Glomerular endothelial cell (primary cell): ENCODE measurements around the gene MRTFA. TPM values are rescaled to one million over a fixed set of nuclear protein-coding genes. Genes with fewer than 3 reads are reported as not detected.
A peak's percentile ranks its signal among the peaks of the same experiment; 100 is the strongest.
"Not testable (repeated sequence)": the region's sequence is repeated elsewhere in the genome, so short reads cannot be mapped to it uniquely, and the experiment has no call there.

Experiments used
- DNase-seq: peaks from one replicate; pipeline ENCODE4 v3.0.0-alpha.2; 2011; ENCODE audit warnings: low read depth, low spot score; ENCODE audit errors: extremely low read depth
- total RNA-seq: library from RNA; depleted of rRNA; stranded (reverse); fragments of >200 nt; gene quantifications from 2 replicates; pipeline ENCODE4 v1.2.3, GENCODE V29; 2015

MRTFA gene
- total RNA-seq, 1 donor from 2014 or later = 91.6 TPM

DNA sequence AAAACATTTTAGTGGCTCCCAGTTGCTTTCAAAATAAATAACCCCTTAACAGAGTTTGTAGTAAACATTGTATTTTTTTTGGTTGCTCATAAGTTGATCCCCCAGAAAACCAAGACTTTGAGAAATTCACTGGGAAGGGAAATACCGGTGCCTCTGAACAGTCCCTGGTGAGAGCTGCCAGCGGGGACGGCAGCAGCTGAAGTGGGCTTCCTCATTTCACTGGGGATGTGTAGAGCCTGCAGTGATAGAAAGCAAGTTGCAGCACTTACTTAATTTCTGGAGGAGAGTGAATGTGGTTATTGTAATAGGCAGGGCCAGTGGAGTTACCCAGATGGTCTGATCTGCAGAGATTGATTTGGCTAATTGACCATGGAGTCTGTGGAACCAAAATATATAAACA, 24.2 kb upstream of the MRTFA start:
- no peak for DNase-seq

DNA sequence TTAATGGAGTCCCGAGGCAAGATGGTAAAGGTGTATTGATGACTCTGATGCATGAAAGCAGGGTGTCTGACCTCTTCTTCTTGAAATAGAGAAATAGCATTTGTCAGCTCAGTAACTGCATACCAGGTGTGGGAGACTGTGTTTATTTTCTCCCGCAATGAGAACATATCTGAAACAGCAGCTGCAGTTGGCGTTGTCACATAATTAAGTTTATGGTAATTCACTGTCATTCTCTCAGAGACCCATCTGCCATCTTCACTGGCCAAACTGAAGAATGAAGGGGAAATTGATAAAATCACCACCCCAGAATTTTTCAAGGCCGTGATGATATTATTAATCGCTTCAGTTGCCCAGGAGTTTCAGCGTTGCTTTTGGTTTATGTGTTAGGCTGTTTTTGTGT, 22.6 kb upstream of the MRTFA start:
- DNase-seq = no peak

DNA sequence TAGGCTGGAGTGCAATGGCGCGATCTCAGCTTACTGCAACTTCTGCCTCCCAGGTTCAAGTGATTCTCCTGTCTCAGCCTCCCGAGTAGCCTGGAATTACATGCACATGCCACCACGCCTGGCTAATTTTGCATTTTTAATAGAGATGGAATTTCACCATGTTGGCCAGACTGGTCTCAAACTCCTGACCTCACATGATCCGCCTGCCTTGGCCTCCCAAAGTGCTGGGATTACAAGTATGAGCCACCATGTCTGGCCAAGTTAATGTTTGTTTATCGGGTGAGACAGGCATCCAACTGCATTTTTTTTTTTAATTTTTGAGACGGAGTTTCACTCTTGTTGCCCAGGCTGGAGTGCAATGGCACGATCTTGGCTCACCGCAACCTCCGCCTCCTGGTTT, 20.1 kb upstream of the MRTFA start:
- DNase-seq = not testable (repeated sequence)

DNA sequence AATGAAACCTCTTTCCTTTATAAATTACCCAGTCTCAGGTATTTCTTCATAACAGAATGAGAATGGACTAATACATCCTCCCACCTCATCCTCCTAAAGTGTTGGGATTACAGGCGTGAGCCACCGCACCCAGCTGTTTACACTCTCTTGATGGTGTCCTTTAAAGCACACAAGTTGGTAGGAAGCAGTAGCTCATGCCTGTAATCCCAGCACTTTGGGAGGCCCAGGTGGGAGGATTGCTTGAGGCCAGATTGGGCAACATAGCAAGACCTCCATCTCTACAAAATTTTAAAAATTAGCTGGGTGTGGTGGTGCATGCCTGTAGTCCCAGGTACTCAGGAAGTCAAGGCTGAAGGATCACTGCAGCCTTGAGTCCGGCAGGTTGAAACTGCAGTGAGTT, 19.4 kb upstream of the MRTFA start:
- not testable (repeated sequence) for DNase-seq

DNA sequence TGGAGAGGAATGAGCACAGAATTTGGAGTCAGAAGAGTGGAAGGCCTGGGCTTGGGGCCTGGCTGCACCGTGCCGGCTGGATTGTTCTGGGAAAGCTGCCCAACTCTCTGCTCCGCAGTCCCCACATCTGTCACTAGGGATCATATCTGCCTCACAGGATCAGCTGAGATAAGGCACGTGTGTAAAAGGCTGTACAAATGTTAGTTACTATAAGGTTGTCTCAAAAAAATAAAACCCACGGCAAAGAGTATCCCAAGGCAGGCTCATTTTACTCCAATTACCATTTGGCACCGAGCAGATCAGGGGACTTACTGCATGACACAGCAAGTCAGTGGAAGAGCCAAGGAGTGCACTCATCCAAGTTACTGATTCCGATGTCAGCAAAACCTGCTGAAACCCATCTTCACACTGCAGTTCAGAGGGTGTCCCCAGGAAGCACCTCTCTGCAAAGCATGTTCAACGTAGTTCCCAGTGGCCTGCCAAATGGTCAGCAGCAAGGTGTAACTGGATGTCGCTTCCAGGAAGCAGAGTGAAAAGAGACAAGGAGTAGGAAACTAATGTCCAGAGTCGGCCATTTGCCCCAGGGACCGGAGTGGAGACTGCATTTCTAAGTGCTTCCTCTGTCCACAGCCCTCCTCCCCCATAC, 18.1 kb upstream of the MRTFA start:
- DNase-seq = no peak

DNA sequence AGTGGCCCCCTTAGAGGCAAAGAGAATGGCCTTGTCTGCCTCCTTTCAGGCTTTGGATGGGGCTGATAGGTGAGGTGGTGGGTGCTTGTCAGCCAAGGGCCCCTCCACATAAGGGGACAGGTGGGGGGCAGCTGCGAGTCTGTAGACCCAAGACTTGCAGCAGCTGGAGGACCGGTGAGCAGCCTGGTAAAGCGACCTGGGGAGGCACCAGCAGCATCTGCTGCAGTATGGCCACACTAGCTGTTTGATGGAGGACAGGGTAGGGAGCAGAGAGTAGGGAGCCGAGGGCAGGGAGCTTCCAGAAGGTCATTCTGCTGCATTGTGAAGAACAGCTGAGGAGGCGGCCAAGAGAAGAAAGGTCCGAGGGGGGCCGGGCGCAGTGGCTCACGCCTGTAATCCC, 16.8 kb upstream of the MRTFA start:
- no peak for DNase-seq

DNA sequence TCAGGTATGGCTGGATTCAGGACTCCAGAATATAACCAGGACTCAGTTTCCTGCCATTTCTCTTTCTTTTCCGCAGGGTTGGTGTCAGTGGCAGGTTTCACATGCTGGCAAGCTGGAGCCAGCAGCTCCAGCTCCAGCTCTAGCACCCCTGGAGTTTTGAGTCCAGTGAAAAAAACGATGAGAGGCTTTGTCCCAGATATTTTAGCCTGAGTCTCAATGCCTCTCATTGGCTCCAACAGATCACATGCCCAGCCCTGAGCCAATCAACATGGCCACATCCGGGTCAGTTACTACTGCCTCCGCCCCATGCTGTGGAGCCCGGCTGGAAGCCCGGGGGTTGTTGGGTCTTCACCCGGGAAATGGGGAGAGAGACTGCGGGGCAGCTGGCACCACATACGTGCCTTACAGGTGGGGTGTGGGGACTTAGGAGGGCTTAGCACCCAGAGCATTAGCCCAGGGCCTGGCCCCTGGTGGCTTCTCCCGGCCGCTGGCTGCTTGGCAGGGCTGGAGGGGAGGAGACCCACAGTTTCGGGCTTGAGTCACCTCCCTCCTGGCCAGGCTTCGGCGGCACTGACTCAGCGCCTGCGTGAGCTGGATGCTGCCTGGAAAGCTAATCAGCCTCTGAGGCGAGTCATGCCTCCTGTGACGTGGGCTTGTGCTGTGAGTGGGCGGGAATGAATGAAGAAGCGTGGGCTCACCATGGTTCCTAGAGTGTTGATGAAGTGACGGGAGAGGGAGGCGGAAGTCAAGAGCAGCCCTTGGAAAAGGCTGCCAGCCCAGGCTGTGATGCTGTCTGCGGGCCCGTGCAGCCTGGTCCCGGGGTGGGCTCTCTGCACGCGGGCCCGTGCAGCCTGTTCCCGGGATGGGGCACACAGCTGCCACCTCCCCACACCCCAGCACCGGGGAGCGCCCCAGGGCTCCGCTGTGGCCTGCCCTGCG, 15.3 kb upstream of the MRTFA start:
- peak; percentile 91 for DNase-seq

DNA sequence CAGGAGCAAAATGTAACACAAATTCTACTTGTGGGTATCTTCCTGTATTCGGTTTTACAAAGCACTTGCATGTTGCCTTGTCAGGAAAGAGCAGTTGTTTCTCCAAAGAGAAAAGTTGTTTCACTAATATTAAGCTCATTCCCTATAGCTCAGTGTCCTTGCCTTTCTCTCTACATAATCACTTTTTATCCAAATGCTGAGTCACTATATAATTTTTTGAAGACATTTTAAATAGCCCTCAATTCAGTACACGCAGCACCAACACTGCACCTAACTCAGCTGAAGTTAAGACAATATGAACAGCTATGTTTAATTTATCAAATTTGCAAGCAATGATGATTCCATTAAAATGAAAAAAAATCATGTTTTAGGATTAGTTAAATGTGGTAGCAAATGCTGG, 14.5 kb upstream of the MRTFA start:
- DNase-seq = no peak

DNA sequence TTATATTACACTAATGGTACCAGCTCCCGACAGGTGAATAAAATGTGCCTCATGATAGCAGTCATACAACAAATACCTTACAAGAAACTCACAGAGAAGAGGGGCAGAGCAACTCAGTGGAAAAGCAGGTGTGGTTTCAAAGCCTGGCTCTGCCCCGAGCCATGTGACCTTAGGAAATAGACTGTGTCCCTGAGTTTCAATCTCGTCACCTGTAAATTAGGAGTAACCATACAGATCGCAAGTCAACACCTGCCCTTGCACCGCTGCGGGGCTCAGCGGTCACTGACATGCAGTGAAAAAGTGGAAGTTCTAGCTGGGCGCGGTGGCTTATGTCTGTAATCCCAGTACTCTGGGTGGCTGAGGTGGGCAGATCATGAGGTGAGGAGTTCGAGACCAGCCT, 11.9 kb upstream of the MRTFA start:
- DNase-seq = no peak

DNA sequence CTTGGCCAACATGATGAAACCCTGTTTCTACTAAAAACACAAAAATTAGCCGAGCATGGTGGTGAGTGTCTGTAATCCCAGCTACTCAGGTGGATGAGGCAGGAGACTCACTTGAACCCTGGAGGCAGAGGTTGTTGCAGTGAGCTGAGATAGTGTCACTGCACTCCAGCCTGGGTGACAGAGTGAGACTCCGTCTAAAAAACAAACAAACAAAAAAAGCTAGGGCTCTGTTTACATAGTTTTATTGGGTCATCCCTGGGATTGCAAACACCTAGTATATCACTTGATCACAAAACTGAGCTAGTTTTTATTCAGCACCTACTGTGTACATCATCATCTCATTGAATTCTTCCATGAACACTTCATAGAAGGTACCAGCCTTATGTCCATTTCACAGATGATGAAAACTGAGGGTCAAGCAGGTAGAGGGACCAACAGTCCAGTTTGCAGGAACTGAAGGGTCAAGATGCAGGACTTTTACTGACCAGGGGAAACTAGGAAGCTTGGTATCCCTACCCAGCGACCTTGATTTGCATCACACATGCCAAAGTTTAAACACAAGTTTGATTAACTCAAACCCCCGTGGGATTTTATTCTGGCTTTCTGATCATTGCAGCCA, 9.2 kb upstream of the MRTFA start:
- DNase-seq = no peak

DNA sequence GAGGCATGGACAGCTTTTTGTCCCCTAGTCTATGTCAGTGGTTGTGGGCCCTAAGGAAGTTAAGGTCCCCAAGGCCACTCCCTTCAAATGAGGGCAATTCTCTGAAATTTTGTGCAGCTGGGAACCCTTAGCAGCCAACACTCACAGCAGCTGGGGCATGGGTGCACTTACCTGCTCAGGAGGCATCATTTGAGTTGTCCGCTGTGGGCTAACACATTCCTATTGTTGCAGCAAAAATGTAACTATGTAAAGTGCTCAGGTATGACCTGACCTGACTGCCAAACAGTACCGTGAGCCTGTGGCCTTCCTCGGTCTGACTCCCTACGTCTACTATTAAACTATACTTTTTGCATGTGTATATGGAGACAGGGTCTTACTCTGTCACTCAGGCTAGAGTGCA, 5.8 kb upstream of the MRTFA start:
- no peak for DNase-seq

DNA sequence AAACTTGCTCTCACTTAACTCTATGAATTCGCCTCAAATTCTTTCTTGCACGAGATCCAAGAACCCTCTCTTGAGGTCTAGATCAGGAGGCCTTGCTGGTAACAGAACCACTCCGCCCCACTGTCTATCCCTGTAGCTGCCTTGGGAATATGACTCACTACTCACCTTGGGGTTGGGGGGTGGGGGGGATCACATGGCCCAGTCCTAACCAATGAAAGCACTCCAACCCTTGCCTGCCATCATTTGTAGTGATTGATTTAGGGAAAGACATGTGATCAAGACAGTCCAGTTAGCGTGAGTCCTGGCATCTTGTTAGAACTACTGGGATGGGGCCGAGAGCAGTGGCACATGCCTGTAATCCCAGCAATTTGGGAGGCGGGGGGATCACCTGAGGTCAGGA, 4.8 kb upstream of the MRTFA start:
- no peak for DNase-seq

DNA sequence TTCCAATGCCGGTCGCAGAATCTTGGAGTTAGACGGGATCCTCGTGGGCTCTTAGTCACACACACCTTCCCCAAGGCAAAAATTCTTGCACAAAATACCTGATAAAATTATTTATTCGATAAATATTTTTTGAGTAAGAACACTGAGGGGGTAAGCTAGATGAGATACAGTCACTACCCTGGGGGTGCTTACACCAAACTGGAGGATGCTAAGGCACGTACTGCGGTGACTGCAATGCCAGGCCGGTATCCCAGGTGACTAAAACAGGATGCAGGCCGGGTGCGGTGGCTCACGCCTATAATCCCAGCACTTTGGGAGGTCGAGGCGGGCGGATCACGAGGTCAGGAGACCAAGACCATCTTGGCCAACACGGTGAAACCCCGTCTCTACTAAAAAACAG, 1.7 kb upstream of the MRTFA start:
- no peak for DNase-seq

DNA sequence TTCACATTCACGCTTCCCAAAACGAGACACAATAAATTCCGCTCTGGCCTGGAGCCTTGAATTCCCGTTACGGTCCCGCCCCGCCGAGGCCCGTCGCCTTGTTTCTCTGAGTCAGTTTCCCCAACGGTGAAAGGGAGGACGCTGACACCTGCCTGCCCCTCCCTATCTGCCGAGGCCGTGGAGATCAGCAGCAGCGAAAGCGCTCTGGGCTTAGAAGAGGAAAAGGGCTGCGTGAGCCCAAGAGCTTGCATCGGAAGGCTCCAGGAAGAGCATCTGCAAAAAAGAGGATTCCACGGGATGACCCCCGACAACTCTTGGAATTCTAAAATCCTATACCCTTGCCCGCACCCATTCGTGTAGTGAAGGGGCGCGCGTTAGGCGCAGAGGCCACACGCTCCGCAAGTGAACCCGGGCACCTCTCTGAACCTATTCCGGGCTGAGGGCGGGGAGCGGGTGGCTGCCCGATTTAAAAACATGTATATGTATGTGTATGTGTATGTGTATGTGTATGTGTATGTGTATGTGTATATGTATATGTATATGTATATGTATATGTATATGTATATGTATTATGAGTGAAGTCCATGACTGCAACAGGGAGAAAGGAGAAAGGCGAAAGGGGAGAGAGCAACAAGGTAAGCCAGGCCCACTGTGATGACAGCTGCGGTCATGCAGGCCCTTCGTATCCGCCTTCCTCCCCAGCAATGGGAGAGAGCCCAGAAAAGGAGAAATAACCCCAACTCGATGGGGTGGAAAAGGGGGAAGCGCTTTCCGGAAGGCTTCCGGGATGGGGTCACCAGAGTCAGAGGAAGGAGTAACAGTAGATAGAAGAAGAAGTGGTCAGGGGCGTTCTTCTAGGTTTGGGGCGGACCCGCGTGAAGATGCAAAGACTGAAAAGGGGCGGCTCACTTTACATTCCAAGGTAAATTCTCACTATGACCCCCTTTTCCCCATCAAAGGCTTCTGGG, 948 bp upstream of the MRTFA start:
- DNase-seq = no peak

DNA sequence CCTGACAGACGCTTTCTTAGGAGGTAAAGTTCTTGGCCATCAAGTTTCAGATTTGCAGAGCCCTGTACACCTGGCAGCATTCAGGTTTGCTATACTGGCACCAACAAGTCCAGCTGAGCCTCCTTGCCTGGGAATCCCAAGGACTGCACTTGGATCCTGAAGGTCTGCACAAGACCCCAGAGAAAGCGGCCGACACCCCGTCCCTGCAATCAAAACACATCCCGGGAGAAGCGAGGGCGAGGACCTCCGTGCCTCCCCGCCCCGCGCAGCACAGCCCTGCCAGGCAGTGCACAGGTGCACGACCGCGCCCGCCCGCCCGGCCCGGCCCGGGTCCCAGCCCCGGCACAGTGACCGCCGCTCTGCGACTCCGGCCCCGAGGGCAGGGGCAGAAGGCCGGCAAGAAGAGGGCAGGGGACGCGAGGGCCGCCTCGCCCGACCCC, 559 bp downstream of the MRTFA start:
- DNase-seq = no peak

DNA sequence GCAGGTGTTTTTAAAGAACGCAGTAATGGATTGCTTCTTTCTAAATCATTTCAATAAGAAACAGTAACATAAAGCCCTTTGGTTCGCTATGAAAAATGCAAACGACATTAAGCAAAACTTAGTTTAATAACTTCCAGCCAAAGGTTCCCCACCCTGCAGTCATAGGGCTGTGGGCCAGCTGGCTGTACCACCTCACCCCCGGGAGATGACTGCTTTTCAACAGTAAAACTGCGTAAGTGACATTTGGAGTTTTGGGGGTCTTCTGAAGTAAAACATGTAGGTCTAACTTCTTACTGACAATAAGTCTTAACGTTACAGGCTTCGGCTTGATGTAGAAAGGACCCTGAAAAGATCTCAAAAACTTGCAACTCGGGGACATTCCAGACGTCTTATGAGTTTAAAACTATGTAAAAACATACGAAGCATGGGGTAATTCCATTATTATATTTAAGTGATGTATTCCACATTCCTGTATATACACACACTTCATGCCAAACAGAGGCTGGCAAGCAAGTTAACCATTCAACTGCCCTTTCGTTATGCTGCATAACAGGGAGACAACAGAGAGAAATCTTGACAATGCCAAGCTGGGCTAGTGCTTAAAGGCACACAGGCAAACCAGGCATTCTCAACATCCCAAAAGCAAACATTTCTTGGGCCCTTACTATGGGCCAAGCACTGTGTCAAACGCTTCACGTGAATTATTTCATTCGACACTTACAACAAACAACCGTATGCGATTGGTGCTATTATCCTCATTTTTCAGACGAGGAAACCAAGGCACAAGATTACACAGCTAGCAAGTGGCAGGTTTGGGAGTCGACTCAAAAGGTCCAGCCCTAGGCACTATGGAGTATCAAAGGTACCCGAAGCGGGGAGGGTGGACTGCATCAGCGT, 1.2 kb downstream of the MRTFA start:
- no peak for DNase-seq

DNA sequence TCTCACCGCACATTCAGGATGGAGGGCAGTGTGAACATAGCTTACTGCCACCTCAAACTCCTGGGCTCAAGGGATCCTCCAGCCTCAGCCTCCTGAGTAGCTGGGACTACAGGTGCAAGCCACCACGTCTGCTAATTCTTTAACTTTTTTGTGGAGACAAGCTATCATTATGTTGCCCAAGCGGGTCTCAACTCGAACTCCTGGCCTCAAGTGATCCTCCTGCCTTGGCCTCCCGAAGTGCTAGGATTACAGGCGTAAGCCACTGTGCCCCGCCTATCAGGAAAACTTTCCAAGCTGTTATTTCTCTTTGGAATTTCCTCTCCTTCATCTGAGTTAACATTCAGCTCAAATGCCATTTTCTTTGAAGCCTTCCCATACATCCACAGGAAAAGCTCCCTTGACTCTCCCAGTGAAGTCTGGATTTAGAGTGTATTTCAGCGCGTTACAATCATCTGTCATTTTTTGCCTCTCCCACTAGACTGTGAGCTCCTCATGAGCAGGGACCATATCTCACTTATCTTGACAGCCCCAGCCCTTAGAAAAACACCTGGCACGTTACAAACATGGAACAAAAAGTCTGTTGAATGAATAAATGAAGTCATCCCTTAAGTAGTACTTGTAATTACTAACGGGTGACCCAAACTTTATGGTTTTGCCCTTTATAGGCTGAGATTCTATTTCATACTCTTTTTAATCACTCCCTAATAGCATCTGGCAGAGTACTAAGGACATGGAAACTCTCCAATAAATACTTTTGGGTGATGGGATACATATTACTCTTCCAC, 2.2 kb downstream of the MRTFA start:
- no peak for DNase-seq

DNA sequence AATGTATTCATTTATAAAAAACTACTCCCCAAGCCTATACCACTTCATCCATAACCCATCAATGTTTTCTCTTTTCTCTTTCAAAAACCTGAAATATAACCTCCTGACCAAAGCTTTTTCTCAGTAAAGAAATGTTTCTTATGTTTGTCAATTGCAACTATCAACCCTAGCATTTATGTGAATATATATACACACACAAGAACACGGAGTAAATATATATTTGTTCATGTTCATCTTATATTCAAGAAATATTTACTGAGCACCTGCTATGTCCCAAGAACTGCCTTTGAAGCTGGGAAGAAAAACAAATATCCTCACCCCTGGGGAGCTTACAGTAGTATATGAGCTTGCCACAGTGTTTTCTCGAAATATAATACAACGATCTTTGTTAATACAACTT, 3.5 kb downstream of the MRTFA start:
- no peak for DNase-seq

DNA sequence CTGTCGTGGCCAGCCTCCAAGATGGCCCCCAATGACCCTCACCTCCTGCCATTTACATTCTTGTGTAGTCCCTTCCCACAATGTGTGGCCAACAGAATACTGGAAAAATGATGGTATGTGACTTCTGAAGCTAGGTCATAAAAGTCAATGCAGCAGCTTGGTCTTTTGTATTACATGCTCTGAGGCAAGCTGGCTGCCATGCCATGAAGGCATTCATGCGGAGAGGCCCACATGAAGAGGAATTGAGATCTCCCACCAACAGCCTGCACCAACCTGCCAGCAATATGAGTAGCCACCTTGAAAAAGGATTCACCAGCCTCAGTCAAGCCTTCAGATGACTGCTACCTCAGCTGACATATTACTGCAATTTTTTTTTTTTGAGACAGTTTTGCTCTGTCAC, 4.6 kb downstream of the MRTFA start:
- DNase-seq = no peak
